HL-60 (cell line): Measurements from ENCODE around the gene BGLAP.

Source experiments
- CTCF ChIP-seq: IDR thresholded peaks from one replicate; pipeline ENCODE4 v1.5.1; 2011; ENCODE audit warnings: low read length, control low read depth, inconsistent platforms; ENCODE audit not compliant: insufficient read depth
- GABPA ChIP-seq: IDR thresholded peaks from 2 replicates; pipeline ENCODE4 v1.6.1; 2012; ENCODE audit warnings: low read depth
- REST ChIP-seq: IDR thresholded peaks from 2 replicates; pipeline ENCODE4 v1.6.1; 2012; ENCODE audit warnings: low read depth; ENCODE audit not compliant: insufficient replicate concordance

GRCh38 chr1:156241311-156241811, 623 bp upstream of the BGLAP start:
- TF ChIP-seq CTCF (no peak), REST (no peak), GABPA (no peak)
